Testis (tissue), 3 donors: ENCODE results near the gene GRSF1. TPM values are rescaled to one million over a fixed set of nuclear protein-coding genes. Genes with fewer than 3 reads are reported as not detected.

Experiments
- DNase-seq: peaks from one replicate; pipeline ENCODE4 v3.0.0-alpha.2; 2019
- H3K27ac ChIP-seq, 2 donors: fragments of 200-600 bp; sonication (generic); one replicate each; pipeline ENCODE4 v1.5.1; 2019
- H3K27me3 ChIP-seq: fragments of 200-600 bp; sonication (generic); one replicate; pipeline ENCODE4 v1.5.1; 2019
- H3K36me3 ChIP-seq: fragments of 200-600 bp; sonication (generic); one replicate; pipeline ENCODE4 v1.5.1; 2017; ENCODE audit warnings: low read depth; ENCODE audit errors: missing control alignments
- H3K4me1 ChIP-seq: fragments of 200-600 bp; sonication (generic); one replicate; pipeline ENCODE4 v1.5.1; 2019
- H3K4me3 ChIP-seq, 2 donors: fragments of 200-600 bp; sonication (generic); one replicate each; pipeline ENCODE4 v1.5.1; 2017 to 2019
- H3K9me3 ChIP-seq: fragments of 200-600 bp; sonication (generic); one replicate; pipeline ENCODE4 v1.5.1; 2017
- POLR2A ChIP-seq: fragments of 450-650 bp; IDR thresholded peaks from one replicate; pipeline ENCODE4 v1.6.1; 2017; ENCODE audit warnings: antibody characterized with exemption, mild to moderate bottlenecking, moderate library complexity
- WGBS, 2 donors: methylation state at CpG; one replicate each; pipeline ENCODE4 v1.1.5; 2018; 5-methylcytosine and 5-hydroxymethylcytosine counted together
- intact Hi-C: fragments of 100-400 bp; cut with DNase I; formaldehyde crosslinking; loops from one replicate; pipeline ENCODE4 v1.15.1; 2023; ENCODE audit warnings: low total_unique reads
- polyA plus RNA-seq: library from polyadenylated mRNA; stranded (reverse); fragments of 350-450 nt; fragmentation: Illumina TruSeq; extraction: RNeasy Lipid Tissue Mini Kit (QIAGEN cat#74804); gene quantifications from one replicate; pipeline ENCODE4 v1.2.3, GENCODE V29; 2014; ENCODE audit warnings: low read depth, low replicate concordance; ENCODE audit not compliant: insufficient read depth
- small RNA-seq, 2 donors: library from RNA; depleted of rRNA; stranded (forward); fragments of <200 nt; gene quantifications; one replicate each; pipeline ENCODE3, GENCODE V24; 2016
- total RNA-seq, 2 donors: library from RNA; depleted of rRNA; stranded (reverse); fragments of >200 nt; gene quantifications; one replicate each; pipeline ENCODE4 v1.2.3, GENCODE V29; 2016
- TF ChIP-seq, protein P1 (sequence below), 3 experiments: fragments of 450-650 bp in 2 of 3; fragments of 200-600 bp in 1 of 3; sonication (generic) in 1 of 3; IDR thresholded peaks; one replicate each; pipeline ENCODE4 v1.5.1; 2016 to 2019; ENCODE audit warnings: antibody characterized with exemption in 3 of 3, mild to moderate bottlenecking in 2 of 3, moderate library complexity in 1 of 3

The GRSF1 gene
- total and polyA plus RNA-seq, 3 donors from 2014 or later = 59.8 to 70.2 (median 66.8) TPM

DNA sequence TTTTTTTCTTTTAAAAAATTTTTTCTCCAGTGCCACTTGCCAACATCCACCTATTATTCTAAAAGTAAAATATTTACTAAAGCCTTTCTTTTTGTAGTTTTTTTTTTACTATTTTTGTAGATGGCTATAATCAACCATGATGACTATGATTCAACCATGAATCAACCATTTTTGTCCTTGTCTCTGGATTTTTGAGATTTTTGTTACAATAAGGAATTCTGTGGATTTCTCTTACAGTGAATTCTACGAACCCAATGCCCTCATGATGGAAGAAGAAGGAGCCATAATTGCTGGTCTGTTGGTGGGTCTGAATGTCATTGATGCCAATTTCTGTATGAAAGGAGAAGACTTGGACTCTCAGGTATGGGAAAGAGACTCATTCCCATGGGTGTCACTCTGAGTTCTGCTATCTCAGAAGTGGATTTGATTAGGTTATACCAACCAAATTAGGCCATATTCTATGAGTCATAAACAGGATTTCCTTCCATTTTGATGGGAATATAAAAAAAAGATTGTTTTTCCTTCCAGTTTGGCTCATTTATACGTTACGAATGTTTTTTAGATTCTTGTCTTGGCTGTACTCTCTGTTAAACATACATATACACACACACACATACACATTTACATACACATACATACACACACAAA is 71.3 kb downstream of the GRSF1 start:
- Histone ChIP-seq H3K27ac (no peak overlapping the region), H3K9me3 (no peaks in the 10 kb centered on the region), H3K4me3 (no peak overlapping the region), H3K27me3 (no peaks in the 10 kb centered on the region), H3K36me3 (no peaks in the 10 kb centered on the region), H3K4me1 (no peaks in the 10 kb centered on the region)
- DNase-seq = no peak
- intact Hi-C loops = no loop called here
- WGBS, 2 donors = 79 to 98% methylated on average over 3 of the region's 3 CpGs
- TF ChIP-seq, protein P1, sequence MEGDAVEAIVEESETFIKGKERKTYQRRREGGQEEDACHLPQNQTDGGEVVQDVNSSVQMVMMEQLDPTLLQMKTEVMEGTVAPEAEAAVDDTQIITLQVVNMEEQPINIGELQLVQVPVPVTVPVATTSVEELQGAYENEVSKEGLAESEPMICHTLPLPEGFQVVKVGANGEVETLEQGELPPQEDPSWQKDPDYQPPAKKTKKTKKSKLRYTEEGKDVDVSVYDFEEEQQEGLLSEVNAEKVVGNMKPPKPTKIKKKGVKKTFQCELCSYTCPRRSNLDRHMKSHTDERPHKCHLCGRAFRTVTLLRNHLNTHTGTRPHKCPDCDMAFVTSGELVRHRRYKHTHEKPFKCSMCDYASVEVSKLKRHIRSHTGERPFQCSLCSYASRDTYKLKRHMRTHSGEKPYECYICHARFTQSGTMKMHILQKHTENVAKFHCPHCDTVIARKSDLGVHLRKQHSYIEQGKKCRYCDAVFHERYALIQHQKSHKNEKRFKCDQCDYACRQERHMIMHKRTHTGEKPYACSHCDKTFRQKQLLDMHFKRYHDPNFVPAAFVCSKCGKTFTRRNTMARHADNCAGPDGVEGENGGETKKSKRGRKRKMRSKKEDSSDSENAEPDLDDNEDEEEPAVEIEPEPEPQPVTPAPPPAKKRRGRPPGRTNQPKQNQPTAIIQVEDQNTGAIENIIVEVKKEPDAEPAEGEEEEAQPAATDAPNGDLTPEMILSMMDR (IDR thresholded peaks at IDR 0.05) = no peak
- TF ChIP-seq POLR2A = no peak

Small RNA genes lying within 50 kb of the gene (small RNA-seq; reads per million reads assigned to genes)
- gene RF00026 (0 reads per million in 2 donors), gene RNU6-891P (0 reads per million in 2 donors)

Other genes starting within 250 kb of the GRSF1 start
- under 1 TPM in 1 of 2 donors, not detected in 1; 0.74 TPM for gene AMBN, start 247.6 kb downstream of the GRSF1 start, total RNA-seq
- gene AMBN, start 247.6 kb downstream of the GRSF1 start, polyA plus RNA-seq = 0.21 TPM
- 1 to 10 TPM in 1 of 2 donors, under 1 TPM in 1; 0.16 to 2.4 TPM for gene ENAM, start 211.1 kb downstream of the GRSF1 start, total RNA-seq
- gene ENAM, start 211.1 kb downstream of the GRSF1 start, polyA plus RNA-seq = 0.38 TPM
- under 1 TPM in 1 of 2 donors, not detected in 1; 0.99 TPM for gene JCHAIN, start 173.4 kb downstream of the GRSF1 start, total RNA-seq
- gene JCHAIN, start 173.4 kb downstream of the GRSF1 start, polyA plus RNA-seq = 34.0 TPM
- 10 to 100 TPM; 25.4 to 26.0 TPM for gene UTP3, start 151.4 kb downstream of the GRSF1 start, total RNA-seq
- 18.5 TPM for gene UTP3, start 151.4 kb downstream of the GRSF1 start, polyA plus RNA-seq
- gene RUFY3, start 117.9 kb downstream of the GRSF1 start, total RNA-seq = 100 to 1,000 TPM; 220 to 247 TPM
- 84.7 TPM for gene RUFY3, start 117.9 kb downstream of the GRSF1 start, polyA plus RNA-seq
- 10 to 100 TPM; 15.0 to 16.4 TPM for gene MOB1B, start 62.5 kb upstream of the GRSF1 start, total RNA-seq
- 8.9 TPM for gene MOB1B, start 62.5 kb upstream of the GRSF1 start, polyA plus RNA-seq
- gene DCK, start 153.8 kb upstream of the GRSF1 start, total RNA-seq = 10 to 100 TPM; 12.8 to 14.6 TPM
- gene DCK, start 153.8 kb upstream of the GRSF1 start, polyA plus RNA-seq = 13.0 TPM